RWPE1 (cell line): ENCODE results near the gene LY6G6C.

Source experiments
- CTCF ChIA-PET: fragments of 350-600 bp; sonication (Branson Sonifier 250); formaldehyde crosslinking; extraction: SDS; loops from one replicate; lab custom pipeline; 2021; lab: Yijun Ruan, JAX
- POLR2A ChIA-PET: fragments of 400-600 bp; formaldehyde crosslinking; extraction: SDS; loops from one replicate; lab custom pipeline; 2020; ENCODE audit warnings: antibody characterized with exemption; ENCODE audit not compliant: low non-redundant PET; lab: Yijun Ruan, JAX
- DNase-seq: peaks from one replicate; pipeline ENCODE4 v3.0.0; 2012; ENCODE audit warnings: low spot score
- H3K27ac ChIP-seq: fragments of 450-650 bp; 2 replicates; pipeline ENCODE4 v1.5.1; 2017
- TF ChIP-seq, protein P1 (sequence below): fragments of 450-650 bp; conservative IDR thresholded peaks from 2 replicates; pipeline ENCODE4 v1.5.1; 2017; ENCODE audit warnings: low read depth, mild to moderate bottlenecking

The LY6G6C gene

DNA sequence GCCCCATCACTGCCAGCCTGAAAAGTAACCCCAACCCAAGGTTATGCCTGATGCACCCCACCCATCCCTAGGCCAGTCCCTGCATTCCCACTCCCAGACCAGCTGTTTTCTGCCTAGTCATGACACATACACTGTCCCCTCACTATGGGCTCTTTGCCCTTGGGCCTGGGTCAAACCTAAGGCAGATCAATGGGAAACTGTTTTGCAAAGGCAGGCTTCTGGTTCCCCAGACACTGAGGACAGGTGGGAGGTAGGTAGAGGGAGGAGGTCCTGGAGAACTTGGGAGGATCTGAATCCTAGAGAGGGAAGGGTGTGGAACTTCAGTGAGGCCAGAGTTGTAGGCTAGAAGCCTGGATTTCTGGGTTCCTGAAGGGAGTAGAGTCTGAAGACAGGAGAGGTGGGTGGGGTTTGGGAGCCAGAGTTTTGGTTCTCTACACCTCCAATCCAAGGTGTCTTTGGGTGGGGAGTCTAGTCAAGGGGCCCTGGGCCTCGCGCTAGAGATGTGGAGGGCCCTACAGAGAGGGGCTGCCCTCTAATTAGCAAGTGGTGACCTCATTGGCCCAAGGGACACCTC, 12.8 kb upstream of the LY6G6C start:
- TF ChIP-seq, protein P1, sequence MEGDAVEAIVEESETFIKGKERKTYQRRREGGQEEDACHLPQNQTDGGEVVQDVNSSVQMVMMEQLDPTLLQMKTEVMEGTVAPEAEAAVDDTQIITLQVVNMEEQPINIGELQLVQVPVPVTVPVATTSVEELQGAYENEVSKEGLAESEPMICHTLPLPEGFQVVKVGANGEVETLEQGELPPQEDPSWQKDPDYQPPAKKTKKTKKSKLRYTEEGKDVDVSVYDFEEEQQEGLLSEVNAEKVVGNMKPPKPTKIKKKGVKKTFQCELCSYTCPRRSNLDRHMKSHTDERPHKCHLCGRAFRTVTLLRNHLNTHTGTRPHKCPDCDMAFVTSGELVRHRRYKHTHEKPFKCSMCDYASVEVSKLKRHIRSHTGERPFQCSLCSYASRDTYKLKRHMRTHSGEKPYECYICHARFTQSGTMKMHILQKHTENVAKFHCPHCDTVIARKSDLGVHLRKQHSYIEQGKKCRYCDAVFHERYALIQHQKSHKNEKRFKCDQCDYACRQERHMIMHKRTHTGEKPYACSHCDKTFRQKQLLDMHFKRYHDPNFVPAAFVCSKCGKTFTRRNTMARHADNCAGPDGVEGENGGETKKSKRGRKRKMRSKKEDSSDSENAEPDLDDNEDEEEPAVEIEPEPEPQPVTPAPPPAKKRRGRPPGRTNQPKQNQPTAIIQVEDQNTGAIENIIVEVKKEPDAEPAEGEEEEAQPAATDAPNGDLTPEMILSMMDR, result no peak
- ChIA-PET POLR2A (no interaction called here), CTCF (no interaction called here)
- peak overlapping the region; percentile 96 for H3K27ac ChIP-seq
- DNase-seq, result no peak

DNA sequence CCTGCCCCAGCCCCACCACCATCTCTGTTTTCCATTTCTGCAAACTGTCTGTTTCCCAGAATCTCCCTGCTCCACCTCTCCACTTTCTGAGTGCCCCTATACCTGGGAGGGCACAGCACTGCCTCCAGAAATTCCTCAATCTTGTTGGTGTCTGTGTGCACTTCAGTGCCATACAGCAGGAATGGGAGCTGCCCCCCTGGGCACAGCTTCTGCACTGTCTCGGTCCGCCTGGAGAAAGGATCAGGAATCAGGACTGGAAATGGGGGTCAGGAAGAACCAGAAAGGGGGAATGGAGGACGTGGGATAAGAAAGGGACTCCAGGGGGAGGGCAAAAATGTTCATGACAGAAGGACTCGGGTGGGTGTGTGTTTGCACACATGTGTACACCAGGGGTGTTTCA, 12.2 kb upstream of the LY6G6C start:
- peak overlapping the region; percentile 96 for H3K27ac ChIP-seq
- ChIA-PET CTCF (no interaction called here), POLR2A (no interaction called here)
- no peak for DNase-seq
- TF ChIP-seq, protein P1, result no peak

DNA sequence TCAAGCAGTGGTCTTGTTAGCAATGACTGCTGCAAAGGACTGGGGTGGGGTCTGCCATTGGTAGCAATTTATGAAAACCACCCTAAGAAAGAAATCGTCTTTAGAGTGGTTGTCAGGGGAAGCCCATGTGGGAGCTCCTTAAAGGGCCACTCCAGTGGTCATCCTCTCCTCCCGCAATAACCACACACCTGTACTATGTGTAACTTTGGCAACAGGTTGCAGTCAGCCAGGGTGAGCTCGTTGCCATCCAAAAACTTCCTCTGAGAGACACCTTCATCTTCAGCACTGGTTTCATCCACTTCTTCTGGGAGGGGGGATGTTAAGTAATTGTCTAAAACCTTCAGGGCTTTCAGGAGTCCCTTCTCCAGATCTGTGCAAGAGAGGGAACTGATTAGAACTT, 10.5 kb upstream of the LY6G6C start:
- peak overlapping the region; percentile 96 for H3K27ac ChIP-seq
- no peak for DNase-seq
- CTCF ChIA-PET, result interaction anchor here (0.6 to 2.0 kb wide), 2 partner anchors 38 to 41 kb away, joined by 4 to 5 read pairs; no protein-coding TSS in a partner anchor
- TF ChIP-seq, protein P1, result no peak
- POLR2A ChIA-PET, result no interaction called here

DNA sequence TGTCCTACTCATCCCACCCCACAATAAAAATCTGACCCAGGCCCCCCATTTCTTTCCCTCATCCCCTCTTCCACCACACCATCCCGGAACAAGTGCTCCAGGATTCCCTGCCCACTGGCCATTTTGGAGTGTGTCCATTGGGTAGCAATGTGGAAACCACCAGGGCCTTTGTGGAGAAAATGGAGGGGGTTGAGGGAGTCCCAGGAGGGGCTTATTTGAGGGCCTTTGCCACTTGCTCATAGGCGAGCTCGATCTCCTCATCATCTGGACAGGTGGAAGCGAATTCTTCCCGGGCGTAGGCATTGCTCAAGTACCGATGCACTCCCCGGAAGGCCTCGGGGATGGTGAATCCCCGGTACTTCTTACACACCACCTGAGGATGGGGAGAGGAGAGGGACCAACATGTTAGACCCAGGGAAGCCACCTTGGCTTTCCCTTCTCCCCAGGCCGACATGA, 9.1 kb upstream of the LY6G6C start:
- ChIA-PET CTCF (interaction anchor here (1.1 to 2.0 kb wide), 4 partner anchors 19 to 39 kb away, joined by 3 to 5 read pairs (median 4); partner anchors contain the start of gene LY6G6F), POLR2A (no interaction called here)
- TF ChIP-seq, protein P1, result no peak
- peak overlapping the region; percentile 94 for H3K27ac ChIP-seq
- DNase-seq, result no peak

DNA sequence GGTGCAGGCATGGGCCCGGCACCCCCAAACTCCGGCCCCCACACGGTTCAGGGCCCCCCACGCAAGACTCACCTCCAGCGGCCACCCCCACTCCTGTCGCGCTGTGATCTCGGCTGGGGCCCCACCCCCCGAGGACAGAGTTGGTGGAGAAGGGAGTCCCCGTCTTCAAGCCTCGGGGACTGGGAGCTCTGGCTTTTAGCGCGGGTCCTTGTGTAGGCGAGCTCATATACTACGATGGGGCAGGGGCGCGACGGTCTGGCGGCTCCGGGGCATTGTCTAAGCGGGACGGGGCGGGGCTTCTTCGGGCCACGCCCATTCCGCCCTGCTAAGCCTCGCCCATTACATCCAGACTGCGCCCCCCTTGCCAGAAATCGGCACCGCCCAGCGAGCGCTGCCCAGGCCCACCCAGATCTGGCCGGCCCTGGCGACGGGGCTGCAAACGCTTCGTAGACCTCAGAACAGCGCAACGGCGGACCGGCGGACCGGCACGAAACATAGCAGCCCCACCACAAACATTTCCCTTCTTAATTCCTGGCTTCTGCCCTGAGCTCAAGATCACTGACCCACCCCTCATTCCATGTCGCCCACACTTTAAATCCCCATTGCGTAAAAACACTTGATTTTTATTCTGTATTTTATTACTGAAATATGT, 8.6 kb upstream of the LY6G6C start:
- H3K27ac ChIP-seq, result peak overlapping the region; percentile 94
- TF ChIP-seq, protein P1, result no peak
- DNase-seq, result peak; percentile 79
- ChIA-PET CTCF (interaction anchor here (0.7 to 1.4 kb wide), 10 partner anchors 12 to 134 kb away, joined by 3 to 8 read pairs (median 3); partner anchors contain the start of genes LY6G5C and LY6G6F), POLR2A (interaction anchor here (0.6 to 1.1 kb wide), 2 partner anchors 19 to 41 kb away, joined by 4 to 7 read pairs; no protein-coding TSS in a partner anchor)

DNA sequence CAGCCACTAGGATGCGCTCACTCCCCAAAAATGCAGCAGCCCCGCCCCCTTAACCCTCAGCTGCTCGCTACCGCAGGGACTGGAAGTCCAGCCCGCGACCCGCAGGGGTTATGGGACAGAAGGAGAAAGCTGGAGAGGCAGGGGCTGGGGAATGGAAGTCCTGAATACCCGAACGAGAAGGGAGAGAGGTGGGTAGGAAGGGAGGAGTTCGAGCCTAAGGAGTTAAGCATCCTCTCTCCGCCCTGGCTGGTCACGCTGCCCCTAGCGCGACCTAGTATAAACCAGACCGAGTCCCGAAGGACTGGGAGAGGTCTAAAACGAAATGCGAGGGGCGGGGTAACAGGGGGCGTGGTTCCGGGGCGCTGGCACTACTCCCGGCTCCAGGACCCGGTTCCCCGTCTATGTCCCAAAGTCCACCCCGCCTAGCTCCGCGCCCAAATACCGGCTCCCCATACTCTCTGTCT, 8.0 kb upstream of the LY6G6C start:
- ChIA-PET POLR2A (interaction anchor here (0.6 to 1.1 kb wide), 2 partner anchors 18 to 41 kb away, joined by 4 to 7 read pairs; no protein-coding TSS in a partner anchor), CTCF (interaction anchor here (0.7 to 1.4 kb wide), 10 partner anchors 12 to 134 kb away, joined by 3 to 8 read pairs (median 3); partner anchors contain the start of genes LY6G5C and LY6G6F)
- DNase-seq, result peak; percentile 90
- TF ChIP-seq, protein P1, result peak; percentile 53
- H3K27ac ChIP-seq, result peak overlapping the region; percentile 94
